T follicular helper cell (primary cell): ENCODE data around the gene WNT9B.

Experiments
- DNase-seq: peaks from one replicate; pipeline ENCODE4 v3.0.0-alpha.2; 2020; ENCODE audit warnings: low read depth

The WNT9B gene

DNA sequence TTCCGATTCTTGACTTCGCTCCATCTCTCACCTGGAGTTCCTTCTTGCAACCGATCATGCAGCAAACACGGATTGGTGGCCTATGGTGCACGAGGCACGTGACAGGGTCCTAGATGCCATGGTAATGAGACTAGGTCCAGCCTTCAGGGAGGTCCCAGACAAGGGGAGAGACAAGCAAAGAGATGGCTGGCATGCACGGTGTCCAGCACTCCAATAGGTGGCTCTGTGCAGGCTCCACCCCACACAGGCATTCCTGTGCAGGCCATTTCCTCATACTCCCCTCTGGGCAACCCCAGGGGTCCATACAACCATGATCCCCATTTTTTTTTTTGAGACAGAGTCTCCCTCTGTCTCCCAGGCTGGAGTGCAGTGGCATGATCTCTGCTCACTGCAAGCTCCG, 31.3 kb downstream of the WNT9B start:
- DNase-seq: no peak

DNA sequence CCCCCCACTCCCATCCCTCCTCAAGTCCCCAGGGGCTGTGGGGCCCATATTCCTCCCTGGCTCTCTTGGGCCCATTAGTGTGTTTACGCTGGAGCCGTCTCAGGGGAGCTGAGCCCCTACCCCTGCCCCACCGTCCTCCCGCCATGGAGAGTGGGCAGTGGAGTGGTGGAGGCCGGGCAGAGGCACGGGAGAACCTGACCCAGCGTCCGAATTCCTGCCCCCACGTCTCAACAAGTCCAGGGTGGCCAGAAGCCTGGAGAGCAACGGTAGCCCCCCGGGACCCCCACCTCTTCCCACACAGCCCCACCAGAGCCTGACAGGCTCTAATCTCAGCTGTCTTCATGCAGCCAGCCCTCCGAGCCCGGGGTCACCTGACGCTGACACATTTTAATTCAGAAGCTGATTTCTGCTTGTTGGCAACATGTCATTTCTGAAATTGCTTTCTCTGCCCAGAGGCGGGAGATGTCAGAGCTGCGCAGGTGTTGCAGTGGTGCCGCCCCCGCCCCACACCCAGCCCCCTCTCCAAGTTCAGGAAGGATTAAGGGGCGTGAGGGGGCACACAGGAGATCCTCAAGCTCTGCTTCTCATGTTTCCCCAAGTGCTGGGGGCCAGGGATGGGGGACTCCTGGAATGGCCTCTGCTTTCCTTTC, 32.6 kb downstream of the WNT9B start:
- DNase-seq: no peak

DNA sequence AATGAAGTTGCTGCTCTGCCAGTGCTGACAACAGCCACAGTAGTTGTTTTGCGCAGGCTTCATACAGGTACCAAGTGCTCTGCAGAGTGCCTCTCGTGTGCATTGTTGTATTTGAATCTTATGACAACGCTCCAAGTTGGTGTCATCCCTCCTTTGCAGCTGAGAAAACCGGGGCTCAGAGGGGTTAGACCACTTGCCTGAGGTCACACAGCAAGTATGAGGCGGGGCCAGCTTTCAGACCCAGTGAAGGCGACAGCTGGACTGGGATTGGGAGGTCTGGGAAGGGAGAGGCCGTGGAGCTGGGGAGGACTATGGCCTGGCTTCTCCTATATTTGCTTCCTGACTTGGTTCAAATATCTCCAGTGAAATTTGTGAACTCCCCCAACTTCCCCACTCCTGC, 33.2 kb downstream of the WNT9B start:
- no peak for DNase-seq

DNA sequence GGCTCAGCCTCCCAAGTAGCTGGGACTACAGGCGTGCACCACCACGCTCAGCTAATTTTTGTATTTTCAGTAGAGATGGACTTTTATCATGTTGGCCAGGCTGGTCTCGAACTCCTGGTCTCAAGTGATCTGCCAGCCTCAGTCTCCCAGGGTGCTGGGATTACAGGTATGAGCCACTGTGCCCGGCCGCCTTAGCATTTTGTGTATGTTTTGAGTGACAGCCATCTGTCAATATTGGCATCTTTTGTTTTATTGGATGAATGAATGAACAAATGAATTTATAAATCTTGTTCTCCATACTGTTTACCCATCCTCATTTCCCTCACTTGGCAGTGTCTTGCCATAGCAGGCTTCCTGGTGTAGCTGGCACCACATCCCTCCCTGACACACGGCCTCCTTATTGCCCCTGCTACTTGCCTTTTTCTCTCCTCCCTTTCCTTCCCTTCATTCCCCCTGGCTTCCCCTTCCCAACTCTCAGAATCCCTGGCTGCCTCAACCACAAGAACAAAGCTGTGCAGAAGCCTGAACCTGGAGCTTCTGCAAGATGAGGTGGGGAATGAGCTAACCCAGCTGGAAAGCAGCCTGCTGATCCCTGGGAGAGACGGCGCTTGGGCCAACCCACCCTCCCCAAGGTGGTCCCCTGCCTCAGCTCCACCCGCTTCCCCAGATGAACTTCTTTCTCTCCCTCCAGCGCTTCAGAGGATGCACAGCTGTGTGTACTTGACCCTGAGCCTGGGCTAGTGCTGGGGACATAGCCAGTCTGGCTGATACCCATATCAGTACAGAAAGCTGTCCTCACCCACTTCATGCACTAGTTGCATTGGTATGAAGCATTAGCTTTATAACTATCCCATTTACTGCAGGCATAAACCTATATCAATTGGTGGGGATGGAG, 34.3 kb downstream of the WNT9B start:
- no peak for DNase-seq

DNA sequence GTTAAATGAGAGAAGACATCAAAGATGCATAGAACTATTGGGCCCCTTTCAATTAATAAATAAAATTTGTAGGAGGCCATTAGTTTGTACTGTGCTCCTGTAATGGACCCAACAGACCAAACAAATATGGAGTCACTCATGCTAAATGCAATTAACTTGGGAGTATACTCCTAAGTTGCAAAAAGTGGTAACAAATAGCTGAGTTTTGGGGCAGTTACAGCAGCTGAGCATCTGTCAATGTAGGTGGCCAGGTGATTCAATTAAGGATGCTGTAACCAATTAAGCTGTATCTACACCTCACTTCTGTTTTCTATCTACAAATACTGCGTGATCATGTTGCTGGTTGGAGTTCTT, 34.9 kb downstream of the WNT9B start:
- DNase-seq: no peak

DNA sequence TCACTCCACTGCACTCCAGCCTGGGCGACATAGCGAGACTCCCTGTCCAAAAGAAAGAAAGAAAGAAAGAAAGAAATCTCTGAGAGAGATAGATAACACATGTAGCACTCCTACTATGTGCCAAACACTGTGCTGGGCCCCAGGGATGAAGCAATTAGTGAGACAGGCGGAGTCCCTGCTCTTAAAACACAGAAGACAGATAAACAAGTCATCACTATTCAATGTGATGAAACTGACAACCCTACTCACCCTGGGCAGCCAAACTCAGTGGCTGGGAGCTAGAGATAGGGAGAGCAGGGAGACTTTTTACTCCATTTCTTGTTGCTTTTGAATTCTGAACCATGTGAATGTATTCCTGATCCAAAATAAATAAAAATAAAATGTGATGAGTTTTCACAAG, 36.3 kb downstream of the WNT9B start:
- DNase-seq: no peak

DNA sequence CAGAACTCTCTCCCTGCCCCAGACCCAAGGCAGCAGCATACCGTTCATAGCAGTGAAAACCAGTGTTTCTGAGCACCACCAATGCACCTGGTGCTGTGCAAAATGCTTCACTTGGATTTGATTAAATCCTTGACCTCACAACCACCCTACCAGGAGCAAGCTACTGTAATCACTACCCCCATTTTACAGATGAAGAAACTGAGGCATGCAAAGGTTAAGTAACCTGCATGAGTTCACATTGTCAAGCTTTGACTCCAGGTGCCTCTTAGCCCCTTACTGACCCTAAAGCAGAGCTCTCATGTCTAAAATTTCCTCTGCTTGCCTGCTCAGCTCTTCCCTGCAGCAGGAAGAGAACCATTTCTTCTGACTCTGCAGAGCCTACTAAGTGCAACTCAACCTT, 37.3 kb downstream of the WNT9B start:
- no peak for DNase-seq

DNA sequence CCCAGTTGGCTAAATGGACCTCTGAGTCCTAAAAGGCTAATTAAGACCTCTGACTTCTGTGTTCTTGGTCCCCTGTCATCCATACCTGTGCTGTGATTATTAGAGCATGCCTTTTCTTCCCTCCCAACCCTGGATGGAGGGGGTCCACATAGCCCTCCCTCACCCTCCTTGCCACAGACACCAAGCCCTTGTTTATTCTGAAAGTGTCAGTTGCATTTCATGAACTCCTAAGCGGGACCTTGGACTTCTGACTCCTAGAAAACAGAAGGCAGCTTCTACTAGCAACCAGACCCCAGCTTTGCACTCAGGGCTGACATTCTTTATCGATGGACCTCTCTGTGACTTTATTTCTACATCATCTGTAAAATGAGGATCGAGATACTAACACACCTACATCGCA, 38.1 kb downstream of the WNT9B start:
- no peak for DNase-seq

DNA sequence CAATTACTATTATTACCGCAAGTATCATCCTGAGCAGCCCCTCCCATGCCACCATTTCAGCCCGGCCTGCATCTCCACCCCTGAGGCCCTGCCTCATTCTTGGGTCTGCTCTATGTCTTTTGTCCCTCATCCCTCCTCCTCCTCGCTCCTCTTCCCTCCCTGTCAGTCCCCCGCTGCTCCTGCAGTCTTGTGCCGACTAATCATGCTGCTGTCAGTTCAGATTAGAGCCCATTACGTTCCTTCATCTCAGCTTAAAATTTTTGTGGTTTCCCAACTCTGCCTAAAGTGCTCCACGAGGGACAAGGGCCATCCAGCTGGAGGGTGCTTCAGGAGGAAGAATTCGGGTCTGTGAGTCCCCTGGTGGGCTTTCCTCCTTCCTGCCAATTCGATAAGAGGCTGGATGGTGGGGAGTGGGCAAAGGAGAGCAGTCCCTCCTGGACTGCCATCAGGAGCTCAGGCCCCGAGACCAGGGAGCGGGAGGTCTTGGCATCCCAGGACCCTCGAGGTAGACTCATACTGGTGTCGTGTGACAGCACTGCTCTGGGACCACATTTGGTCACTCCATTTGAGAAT, 38.7 kb downstream of the WNT9B start:
- no peak for DNase-seq

DNA sequence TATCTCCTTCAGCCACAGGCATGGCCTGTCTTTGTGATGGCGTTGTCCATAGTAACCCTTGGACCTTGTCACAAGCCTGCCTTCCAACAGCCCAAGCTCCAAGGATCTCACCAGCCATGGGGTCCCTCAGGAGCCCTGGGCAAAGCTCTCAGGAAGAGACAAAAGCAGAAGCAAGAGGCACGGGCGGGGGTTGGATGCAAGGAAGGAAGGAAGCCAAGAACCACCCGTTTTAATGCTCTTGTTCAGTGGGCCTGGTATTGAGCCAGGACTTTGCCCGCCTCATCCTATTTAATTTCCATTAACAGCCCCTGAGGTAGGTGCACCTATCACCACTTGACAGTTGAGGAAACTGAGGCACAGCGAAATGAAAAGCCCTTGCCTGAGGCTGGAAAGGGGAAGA, 39.3 kb downstream of the WNT9B start:
- no peak for DNase-seq

DNA sequence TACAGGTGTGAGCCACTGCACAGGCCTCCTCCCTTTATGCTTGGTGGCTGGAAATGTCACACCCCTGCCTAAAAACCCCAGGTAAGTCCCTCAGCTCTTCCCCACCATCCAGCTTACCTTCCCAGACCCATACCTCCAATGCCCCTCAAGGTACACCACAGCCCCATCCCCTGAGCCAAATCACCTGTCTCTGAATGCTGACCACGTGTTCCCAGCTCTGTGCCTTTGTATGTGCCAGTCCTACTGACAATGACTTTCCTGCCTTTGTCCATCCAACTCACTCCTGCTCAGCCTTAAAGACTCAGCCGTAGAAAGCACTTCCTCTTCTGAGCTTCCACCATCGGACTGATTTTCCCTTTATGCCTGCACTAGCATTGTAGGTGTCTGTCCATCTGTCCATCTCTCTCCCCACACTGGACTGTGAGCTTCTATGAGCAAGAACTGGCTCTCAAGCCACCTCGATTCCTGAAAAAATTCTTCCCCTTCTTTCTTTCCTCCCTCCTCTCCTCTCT, 40.9 kb downstream of the WNT9B start:
- DNase-seq: no peak

DNA sequence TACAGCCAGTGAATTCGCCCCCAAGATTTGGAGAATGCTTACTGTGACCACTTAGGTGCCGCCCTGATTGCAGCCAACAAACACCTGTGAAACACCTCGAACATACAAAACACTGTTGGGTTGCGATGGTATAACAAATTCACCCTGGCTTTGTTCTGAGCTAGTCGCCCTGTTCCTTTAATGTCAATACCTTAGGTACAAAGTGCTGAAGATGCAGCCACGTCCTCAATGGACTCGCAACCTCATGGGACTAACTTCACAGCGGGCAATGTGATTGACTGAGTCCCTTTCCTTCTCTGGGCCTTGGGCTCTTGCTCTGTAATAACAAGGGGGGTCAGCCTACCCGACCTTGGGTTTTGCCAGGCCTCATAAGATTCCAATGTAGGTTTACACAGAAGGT, 42.6 kb downstream of the WNT9B start:
- DNase-seq: no peak

DNA sequence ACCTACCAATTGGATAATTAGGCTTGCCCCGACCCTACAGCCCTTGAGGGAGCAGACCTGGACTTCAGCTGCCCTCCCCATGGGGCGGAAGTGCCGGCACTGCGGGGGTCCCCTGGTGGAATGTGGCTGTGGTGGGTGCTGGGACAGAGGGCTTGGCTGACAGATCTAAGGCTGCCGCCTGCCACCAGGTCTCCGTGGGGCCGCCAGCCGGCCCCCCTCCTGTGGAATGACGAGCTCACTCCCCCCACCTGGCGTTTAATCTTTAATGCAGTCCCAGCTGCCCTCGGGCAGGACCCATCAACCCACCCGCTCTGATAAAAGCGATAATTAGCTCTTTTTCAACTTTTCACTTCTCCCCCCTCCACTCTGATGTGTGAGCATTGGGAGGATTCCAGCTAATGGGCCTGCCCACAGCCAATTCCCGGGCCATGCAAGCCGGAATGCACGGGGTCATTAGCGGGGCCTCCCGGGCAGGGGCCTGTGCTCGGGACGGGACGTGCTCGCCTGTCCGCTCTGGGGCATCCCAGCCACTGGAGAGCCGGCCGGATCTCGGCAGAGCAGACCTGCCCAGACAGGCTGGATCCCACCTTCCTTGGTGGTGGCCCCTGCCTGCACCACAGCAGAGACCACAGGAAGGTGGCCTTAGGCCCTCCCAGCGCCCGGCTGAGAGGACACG, 43.2 kb downstream of the WNT9B start:
- no peak for DNase-seq

DNA sequence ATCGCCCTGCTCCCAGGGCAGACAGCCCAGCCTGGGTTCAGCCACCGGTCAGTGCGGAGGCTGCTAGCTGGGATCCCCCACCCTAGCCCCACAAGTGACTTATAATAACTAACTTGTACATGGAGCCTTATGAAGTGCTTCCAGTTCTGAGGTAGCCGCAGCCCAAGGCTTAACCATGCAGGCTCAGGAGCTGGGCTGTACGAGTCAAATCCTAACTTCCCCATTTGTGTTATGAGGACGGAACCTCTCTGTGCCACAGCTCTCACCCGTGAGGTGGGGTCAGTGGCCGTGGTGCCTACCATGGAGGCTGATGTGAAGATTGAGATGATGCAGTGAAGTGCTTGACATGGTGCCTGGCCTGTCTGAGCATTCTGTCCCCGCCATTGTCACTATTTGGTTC, 43.8 kb downstream of the WNT9B start:
- no peak for DNase-seq

DNA sequence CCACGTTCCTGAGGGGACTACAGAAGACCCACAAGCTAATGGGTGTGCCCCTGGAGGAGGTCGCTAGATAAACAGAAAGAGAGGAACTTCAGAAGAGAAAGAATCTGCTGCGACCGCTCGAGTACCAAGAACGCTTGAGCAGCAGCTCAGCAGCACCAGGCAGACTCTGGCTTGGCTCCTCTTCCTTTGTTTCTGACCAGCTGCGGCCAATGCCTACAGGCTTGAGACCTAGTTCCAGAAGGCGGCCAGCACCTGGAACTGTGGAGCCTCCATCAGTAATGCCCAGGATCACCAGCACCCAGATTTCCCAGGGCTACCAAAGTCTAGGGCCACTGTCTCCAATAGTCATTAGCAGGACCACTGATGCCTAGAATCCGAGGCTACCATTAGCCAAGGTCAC, 45.6 kb downstream of the WNT9B start:
- no peak for DNase-seq

DNA sequence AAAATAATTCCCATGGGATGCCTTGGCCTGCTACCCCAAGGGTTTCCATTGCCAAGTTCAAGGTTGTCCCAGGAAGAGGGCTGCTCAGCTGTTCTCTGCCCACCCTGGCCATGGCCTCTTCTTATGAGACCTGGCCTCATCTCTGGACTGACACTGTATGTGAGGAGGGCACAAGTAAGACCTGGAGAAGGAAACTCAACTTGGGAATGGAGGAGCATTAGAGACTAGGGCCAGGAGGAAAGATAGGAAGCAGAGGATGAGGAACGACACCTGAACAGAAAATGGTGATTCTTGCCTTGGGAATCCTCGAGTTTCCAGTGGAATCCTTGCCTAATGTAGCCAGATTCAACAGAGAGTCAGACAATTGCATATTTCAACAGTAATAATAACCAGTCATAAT, 47.0 kb downstream of the WNT9B start:
- no peak for DNase-seq

DNA sequence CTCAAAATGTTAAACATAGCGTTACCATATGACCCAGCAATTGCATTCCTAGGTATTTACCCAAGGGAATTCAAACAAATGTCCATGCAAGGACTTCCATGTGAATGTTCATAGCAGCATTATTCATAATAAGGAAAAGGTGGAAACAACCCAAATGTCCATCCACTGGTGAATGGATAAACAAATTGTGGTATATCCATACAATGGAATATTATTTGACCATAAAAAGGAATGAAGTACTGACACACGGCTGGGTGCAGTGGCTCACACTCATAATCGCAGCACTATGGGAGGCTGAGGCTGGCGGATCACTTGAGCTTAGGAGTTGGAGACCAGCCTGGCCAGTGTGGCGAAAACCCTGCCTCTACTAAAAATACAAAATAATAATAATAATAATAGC, 47.5 kb downstream of the WNT9B start:
- no peak for DNase-seq

DNA sequence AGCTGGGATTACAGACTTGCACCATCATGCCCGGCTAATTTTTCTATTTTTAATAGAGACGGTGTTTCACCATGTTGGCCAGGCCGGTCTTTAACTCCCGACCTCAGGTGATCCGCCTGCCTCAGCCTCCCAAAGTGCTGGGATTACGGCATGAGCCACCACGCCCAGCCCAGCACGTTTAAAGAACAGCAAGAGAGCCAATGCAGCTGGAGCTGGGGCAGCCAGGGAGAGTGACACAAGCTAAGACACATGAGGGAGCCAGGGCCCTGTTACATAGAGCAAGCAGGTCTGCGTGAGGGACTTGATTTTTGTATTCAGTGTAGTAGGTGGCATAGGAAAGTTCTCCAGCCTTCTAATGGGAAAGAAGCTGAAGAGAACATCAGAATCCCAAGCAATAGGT, 49.9 kb downstream of the WNT9B start:
- DNase-seq: no peak

DNA sequence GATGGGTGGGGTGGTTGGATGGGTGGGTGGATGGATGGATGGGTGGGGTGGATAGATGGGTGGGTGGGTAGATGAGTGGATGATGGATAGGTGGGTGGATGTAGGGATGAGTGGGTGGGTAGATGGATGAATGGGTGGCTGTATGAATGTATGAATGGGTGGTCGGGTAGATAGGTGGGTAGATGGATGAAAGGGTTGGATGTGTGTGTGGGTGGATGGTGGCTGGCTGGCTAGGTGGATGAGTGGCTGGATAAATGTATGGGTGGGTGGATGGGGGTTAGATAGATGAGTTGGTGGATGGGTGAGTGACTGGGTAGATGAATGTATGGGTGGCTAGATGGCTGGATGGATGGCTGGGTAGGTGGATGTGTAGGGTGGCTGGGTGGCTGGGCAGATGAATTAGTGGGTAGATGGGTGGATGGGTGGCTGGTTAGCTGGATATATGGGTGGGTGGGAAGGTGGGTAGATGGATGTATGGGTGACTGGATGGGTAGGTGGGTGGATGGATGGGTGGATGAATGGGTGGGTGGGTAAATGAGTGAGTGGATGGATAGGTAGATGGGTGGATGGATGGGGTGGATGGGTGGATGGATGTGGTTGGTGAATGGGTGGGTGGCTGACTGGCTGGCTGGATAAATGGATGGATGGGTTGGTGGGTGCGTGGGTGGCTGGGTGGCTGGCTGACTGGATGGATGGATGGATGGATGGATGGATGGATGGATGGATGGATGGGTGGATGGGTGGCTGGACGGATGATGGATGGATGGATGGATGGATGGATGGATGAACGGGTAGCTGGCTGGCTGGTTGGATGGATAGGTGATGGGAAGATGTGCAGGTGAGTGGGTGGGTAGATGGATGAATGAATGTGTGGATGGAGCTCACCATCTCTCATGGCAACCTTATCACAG, 52.6 kb downstream of the WNT9B start:
- no peak for DNase-seq

DNA sequence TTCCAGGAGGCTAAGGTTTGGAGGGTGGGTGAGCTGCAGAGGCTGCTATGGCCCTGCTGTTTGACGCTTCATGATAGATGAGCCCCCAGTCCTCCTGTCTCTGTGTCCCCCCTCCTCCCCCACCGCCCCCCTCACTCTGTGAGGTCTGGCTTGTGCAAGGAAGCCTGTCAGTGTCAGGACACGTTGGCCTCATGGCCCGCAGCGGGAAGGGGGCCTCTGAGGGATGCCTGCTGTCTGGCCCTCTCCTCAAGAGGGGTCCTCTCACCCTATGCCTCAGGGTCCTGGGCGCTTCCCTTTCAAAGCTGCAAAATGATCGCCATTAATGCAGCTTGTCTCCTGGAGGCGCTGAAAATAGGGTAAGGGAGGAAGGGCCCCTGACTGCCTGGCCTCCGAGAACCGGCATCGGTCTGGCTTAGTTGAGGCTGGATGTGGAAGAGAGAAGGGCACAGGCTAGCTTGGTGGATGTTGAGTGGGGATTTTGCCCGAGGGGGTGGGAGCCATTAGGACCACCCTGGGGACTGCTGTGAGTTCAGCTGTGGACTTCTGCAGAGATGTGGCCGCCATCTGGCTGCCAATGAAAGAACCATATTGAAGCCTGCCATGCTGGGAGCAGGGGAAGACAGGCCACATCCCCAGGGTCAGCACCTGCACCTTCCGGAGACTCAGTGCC, 56.8 kb downstream of the WNT9B start:
- no peak for DNase-seq
